GM23338 (cell line): ENCODE results near the gene RGS6. TPM values are rescaled to one million over a fixed set of nuclear protein-coding genes. Genes with fewer than 3 reads are reported as not detected.

ENCODE experiments used
- ATAC-seq: fragments of 200-7000 bp; cut with Tn5 transposase; 3 replicates; pipeline ENCODE4 v1.9.1; 2020
- DNase-seq: peaks from one replicate; pipeline ENCODE4 v3.0.0-alpha.2; 2015; ENCODE audit warnings: low spot score
- H2AFZ ChIP-seq: fragments of 200-600 bp; sonication (generic); 2 replicates; pipeline ENCODE4 v1.8.0; 2016; ENCODE audit warnings: antibody characterized with exemption, mild to moderate bottlenecking, moderate library complexity
- H3F3A ChIP-seq: fragments of 200-600 bp; sonication (generic); replicated peaks from 2 replicates; pipeline ENCODE4 v1.8.0; 2017; ENCODE audit warnings: antibody characterized with exemption, mixed run types, low read depth
- H3K27ac ChIP-seq: fragments of 200-600 bp; sonication (generic); 2 replicates; pipeline ENCODE4 v1.6.1; 2016; ENCODE audit warnings: low read depth
- H3K27me3 ChIP-seq: fragments of 200-600 bp; sonication (generic); 2 replicates; pipeline ENCODE4 v1.8.0; 2016; ENCODE audit warnings: mild to moderate bottlenecking, mixed run types, moderate library complexity; ENCODE audit not compliant: insufficient read depth
- H3K36me3 ChIP-seq: fragments of 200-600 bp; sonication (generic); 2 replicates; pipeline ENCODE4 v1.8.0; 2016; ENCODE audit warnings: mild to moderate bottlenecking; ENCODE audit not compliant: insufficient read depth
- H3K4me1 ChIP-seq: fragments of 200-600 bp; sonication (generic); 2 replicates; pipeline ENCODE4 v1.8.0; 2016; ENCODE audit warnings: mild to moderate bottlenecking, moderate library complexity; ENCODE audit not compliant: insufficient read depth
- H3K4me2 ChIP-seq: fragments of 200-600 bp; sonication (generic); 2 replicates; pipeline ENCODE4 v1.7.1; 2017; ENCODE audit warnings: mixed run types
- H3K4me3 ChIP-seq: fragments of 200-600 bp; sonication (generic); 2 replicates; pipeline ENCODE4 v1.6.1; 2016; ENCODE audit warnings: mixed run types
- H3K79me2 ChIP-seq: fragments of 200-600 bp; sonication (generic); replicated peaks from 2 replicates; pipeline ENCODE4 v1.8.0; 2017; ENCODE audit warnings: mild to moderate bottlenecking; ENCODE audit not compliant: insufficient read depth
- H3K9me2 ChIP-seq: fragments of 200-600 bp; sonication (generic); 2 replicates; pipeline ENCODE4 v1.8.0; 2017; ENCODE audit not compliant: insufficient read depth
- H4K20me1 ChIP-seq: fragments of 200-600 bp; sonication (generic); replicated peaks from 2 replicates; pipeline ENCODE4 v1.8.0; 2017; ENCODE audit warnings: mild to moderate bottlenecking; ENCODE audit not compliant: insufficient read depth
- H3K27ac Mint-ChIP-seq: 2 replicates; pipeline ENCODE4 v1.8.0; 2020; ENCODE audit warnings: inconsistent platforms, mild to moderate bottlenecking, moderate library complexity, mixed read lengths
- H3K27me3 Mint-ChIP-seq: 3 replicates; pipeline ENCODE4 v1.8.0; 2022; ENCODE audit warnings: low read depth, mild to moderate bottlenecking, moderate library complexity, mixed read lengths, inconsistent platforms; ENCODE audit not compliant: insufficient read depth, poor library complexity
- H3K36me3 Mint-ChIP-seq: 3 replicates; pipeline ENCODE4 v1.8.0; 2021; ENCODE audit warnings: low read depth, mild to moderate bottlenecking, inconsistent platforms, moderate library complexity, mixed read lengths
- H3K4me1 Mint-ChIP-seq: 3 replicates; pipeline ENCODE4 v1.8.0; 2020; ENCODE audit warnings: mild to moderate bottlenecking, inconsistent platforms, mixed read lengths
- H3K4me3 Mint-ChIP-seq: 3 replicates; pipeline ENCODE4 v1.8.0; 2021; ENCODE audit warnings: moderate library complexity, mild to moderate bottlenecking, inconsistent platforms, mixed read lengths
- H3K9me3 Mint-ChIP-seq: 3 replicates; pipeline ENCODE4 v1.8.0; 2020; ENCODE audit warnings: moderate library complexity, mild to moderate bottlenecking, inconsistent platforms, mixed read lengths
- CREB1 ChIP-seq: fragments of 250-450 bp; sonication (Bioruptor Pico); IDR thresholded peaks from 2 replicates; pipeline ENCODE4 v1.5.0; 2020; ENCODE audit warnings: low read depth, mild to moderate bottlenecking, moderate library complexity
- EZH2 ChIP-seq: fragments of 200-600 bp; sonication (generic); IDR thresholded peaks from one replicate; pipeline ENCODE4 v1.8.0; 2017; ENCODE audit warnings: antibody characterized with exemption, mild to moderate bottlenecking, low read depth; ENCODE audit not compliant: unreplicated experiment
- EZH2phosphoT487 ChIP-seq: fragments of 200-600 bp; sonication (generic); IDR thresholded peaks from one replicate; pipeline ENCODE4 v1.8.1; 2018; ENCODE audit warnings: antibody characterized with exemption; ENCODE audit not compliant: unreplicated experiment
- JUNB ChIP-seq: IDR thresholded peaks from one replicate; pipeline ENCODE4 v1.6.1; 2016; ENCODE audit warnings: antibody characterized with exemption; ENCODE audit not compliant: unreplicated experiment
- NANOG ChIP-seq: IDR thresholded peaks from 2 replicates; pipeline ENCODE4 v1.6.1; 2016; ENCODE audit warnings: antibody characterized with exemption, borderline replicate concordance
- POLR2AphosphoS5 ChIP-seq: IDR thresholded peaks from 2 replicates; pipeline ENCODE4 v1.6.1; 2016; ENCODE audit warnings: antibody characterized with exemption, low read depth
- STAT1 ChIP-seq: IDR thresholded peaks from one replicate; pipeline ENCODE4 v1.6.1; 2016; ENCODE audit warnings: antibody characterized with exemption; ENCODE audit not compliant: unreplicated experiment
- ZNF114 ChIP-seq: fragments of 250-450 bp; sonication (Bioruptor Pico); IDR thresholded peaks from 2 replicates; pipeline ENCODE4 v1.5.0; 2020; ENCODE audit warnings: mild to moderate bottlenecking, moderate library complexity
- ZNF331 ChIP-seq: fragments of 250-450 bp; sonication (Bioruptor Pico); IDR thresholded peaks from 2 replicates; pipeline ENCODE4 v1.5.0; 2020; ENCODE audit warnings: low read depth, mild to moderate bottlenecking, moderate library complexity
- polyA plus RNA-seq: library from polyadenylated mRNA; unstranded; fragments of >200 nt; fragmentation: Nextera tagmentation; extraction: Ambion mirVana; gene quantifications from 2 replicates; pipeline ENCODE4 v1.2.1, GENCODE V29; 2016
- total RNA-seq: library from RNA; depleted of rRNA; stranded (reverse); fragments of >200 nt; shearing (Covaris generic); gene quantifications from 2 replicates; pipeline ENCODE4 v1.2.3, GENCODE V29; 2014
- TF ChIP-seq, protein P1 (sequence below), 2 experiments: fragments of 200-600 bp in 1 of 2; sonication (generic) in 1 of 2; conservative IDR thresholded peaks; 2 replicates each; pipeline versions ENCODE4 v1.5.1 to v1.6.1; 2016 to 2017; ENCODE audit warnings: antibody characterized with exemption in 2 of 2, low read depth in 2 of 2, mild to moderate bottlenecking in 2 of 2, moderate library complexity in 1 of 2
- TF ChIP-seq, protein P2 (sequence below): IDR thresholded peaks from 2 replicates; pipeline ENCODE4 v1.6.1; 2016; ENCODE audit warnings: antibody characterized with exemption
- TF ChIP-seq, protein P3 (sequence below): IDR thresholded peaks from one replicate; pipeline ENCODE4 v1.6.1; 2018; ENCODE audit warnings: antibody characterized with exemption; ENCODE audit not compliant: unreplicated experiment
- TF ChIP-seq, protein P4 (sequence below): fragments of 250-450 bp; sonication (Bioruptor Pico); IDR thresholded peaks from 2 replicates; pipeline ENCODE4 v1.5.0; 2020; ENCODE audit warnings: mild to moderate bottlenecking, moderate library complexity

RGS6 gene
- total and polyA plus RNA-seq, 2 experiments from 2014 or later, result 0.66 to 0.83 TPM

DNA sequence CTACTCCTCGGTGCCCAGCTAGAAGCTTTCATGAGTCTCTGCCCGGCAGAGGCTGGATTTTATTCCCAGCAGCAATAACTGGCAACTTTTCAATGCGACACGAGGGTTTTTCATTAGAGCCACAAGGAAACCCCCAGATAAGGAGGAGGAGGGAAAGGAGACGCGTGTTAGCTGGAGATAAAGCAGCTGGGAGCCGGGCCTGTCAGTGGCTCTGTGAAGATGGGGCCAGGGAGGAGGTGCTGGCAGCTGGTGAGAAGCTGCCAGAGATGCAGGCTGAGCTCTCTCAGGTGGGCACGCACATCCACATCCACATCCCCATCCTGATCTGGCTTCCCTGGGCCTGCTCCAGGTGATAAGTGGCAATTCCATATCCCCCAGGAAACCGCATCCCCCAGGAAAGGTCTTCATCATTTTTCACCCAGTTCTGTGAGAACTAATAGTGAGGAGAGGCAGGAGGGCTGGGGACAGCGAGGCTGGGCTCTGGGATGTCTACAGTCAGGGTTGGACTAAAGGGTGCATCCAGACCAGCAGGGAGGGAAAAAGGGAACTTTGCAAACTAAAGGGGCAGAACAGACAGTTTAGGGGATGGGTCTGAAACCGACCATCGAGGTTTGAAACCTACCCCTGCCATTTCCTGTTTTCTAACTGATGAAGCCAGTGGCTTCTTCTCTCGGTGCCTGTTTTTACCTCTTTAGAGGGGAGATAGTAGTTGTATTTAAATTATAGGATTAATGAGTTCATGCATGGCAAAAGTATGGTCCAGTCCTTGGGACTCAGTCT, 548.4 kb downstream of the RGS6 start:
- H3K36me3 Mint-ChIP-seq, result no peaks in the 10 kb centered on the region; the same call in 2 of the 3 replicates
- Histone ChIP-seq H3K27me3 (no peaks in the 10 kb centered on the region), H3K4me3 (no peak overlapping the region), H3K79me2 (no peaks in the 10 kb centered on the region), H3K27ac (no peak overlapping the region), H3K4me1 (peaks cover 11% of the 10 kb centered on the region), H3K4me2 (no peak overlapping the region), H3K36me3 (no peaks in the 10 kb centered on the region; the same call in 1 of the 2 replicates), H4K20me1 (no peaks in the 10 kb centered on the region), H2AFZ (no peak overlapping the region), H3K9me2 (peaks cover 7% of the 10 kb centered on the region), H3F3A (no peaks in the 10 kb centered on the region)
- TF ChIP-seq, protein P1, sequence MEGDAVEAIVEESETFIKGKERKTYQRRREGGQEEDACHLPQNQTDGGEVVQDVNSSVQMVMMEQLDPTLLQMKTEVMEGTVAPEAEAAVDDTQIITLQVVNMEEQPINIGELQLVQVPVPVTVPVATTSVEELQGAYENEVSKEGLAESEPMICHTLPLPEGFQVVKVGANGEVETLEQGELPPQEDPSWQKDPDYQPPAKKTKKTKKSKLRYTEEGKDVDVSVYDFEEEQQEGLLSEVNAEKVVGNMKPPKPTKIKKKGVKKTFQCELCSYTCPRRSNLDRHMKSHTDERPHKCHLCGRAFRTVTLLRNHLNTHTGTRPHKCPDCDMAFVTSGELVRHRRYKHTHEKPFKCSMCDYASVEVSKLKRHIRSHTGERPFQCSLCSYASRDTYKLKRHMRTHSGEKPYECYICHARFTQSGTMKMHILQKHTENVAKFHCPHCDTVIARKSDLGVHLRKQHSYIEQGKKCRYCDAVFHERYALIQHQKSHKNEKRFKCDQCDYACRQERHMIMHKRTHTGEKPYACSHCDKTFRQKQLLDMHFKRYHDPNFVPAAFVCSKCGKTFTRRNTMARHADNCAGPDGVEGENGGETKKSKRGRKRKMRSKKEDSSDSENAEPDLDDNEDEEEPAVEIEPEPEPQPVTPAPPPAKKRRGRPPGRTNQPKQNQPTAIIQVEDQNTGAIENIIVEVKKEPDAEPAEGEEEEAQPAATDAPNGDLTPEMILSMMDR (conservative IDR thresholded peaks at IDR 0.05; ENCODE audit: low read depth in 2 of 2), result no peak
- TF ChIP-seq EZH2phosphoT487, result no peak
- TF ChIP-seq NANOG, result no peak
- TF ChIP-seq, protein P2, sequence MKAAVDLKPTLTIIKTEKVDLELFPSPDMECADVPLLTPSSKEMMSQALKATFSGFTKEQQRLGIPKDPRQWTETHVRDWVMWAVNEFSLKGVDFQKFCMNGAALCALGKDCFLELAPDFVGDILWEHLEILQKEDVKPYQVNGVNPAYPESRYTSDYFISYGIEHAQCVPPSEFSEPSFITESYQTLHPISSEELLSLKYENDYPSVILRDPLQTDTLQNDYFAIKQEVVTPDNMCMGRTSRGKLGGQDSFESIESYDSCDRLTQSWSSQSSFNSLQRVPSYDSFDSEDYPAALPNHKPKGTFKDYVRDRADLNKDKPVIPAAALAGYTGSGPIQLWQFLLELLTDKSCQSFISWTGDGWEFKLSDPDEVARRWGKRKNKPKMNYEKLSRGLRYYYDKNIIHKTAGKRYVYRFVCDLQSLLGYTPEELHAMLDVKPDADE, result no peak
- no peak for TF ChIP-seq ZNF114 (CRISPR knock-in tag)
- no peak for TF ChIP-seq STAT1
- TF ChIP-seq JUNB, result no peak
- TF ChIP-seq CREB1 (CRISPR knock-in tag), result no peak
- no peak for TF ChIP-seq POLR2AphosphoS5
- TF ChIP-seq EZH2, result no peak
- TF ChIP-seq, protein P3, sequence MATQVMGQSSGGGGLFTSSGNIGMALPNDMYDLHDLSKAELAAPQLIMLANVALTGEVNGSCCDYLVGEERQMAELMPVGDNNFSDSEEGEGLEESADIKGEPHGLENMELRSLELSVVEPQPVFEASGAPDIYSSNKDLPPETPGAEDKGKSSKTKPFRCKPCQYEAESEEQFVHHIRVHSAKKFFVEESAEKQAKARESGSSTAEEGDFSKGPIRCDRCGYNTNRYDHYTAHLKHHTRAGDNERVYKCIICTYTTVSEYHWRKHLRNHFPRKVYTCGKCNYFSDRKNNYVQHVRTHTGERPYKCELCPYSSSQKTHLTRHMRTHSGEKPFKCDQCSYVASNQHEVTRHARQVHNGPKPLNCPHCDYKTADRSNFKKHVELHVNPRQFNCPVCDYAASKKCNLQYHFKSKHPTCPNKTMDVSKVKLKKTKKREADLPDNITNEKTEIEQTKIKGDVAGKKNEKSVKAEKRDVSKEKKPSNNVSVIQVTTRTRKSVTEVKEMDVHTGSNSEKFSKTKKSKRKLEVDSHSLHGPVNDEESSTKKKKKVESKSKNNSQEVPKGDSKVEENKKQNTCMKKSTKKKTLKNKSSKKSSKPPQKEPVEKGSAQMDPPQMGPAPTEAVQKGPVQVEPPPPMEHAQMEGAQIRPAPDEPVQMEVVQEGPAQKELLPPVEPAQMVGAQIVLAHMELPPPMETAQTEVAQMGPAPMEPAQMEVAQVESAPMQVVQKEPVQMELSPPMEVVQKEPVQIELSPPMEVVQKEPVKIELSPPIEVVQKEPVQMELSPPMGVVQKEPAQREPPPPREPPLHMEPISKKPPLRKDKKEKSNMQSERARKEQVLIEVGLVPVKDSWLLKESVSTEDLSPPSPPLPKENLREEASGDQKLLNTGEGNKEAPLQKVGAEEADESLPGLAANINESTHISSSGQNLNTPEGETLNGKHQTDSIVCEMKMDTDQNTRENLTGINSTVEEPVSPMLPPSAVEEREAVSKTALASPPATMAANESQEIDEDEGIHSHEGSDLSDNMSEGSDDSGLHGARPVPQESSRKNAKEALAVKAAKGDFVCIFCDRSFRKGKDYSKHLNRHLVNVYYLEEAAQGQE, result no peak
- no peak for TF ChIP-seq ZNF331 (CRISPR knock-in tag)
- TF ChIP-seq, protein P4, sequence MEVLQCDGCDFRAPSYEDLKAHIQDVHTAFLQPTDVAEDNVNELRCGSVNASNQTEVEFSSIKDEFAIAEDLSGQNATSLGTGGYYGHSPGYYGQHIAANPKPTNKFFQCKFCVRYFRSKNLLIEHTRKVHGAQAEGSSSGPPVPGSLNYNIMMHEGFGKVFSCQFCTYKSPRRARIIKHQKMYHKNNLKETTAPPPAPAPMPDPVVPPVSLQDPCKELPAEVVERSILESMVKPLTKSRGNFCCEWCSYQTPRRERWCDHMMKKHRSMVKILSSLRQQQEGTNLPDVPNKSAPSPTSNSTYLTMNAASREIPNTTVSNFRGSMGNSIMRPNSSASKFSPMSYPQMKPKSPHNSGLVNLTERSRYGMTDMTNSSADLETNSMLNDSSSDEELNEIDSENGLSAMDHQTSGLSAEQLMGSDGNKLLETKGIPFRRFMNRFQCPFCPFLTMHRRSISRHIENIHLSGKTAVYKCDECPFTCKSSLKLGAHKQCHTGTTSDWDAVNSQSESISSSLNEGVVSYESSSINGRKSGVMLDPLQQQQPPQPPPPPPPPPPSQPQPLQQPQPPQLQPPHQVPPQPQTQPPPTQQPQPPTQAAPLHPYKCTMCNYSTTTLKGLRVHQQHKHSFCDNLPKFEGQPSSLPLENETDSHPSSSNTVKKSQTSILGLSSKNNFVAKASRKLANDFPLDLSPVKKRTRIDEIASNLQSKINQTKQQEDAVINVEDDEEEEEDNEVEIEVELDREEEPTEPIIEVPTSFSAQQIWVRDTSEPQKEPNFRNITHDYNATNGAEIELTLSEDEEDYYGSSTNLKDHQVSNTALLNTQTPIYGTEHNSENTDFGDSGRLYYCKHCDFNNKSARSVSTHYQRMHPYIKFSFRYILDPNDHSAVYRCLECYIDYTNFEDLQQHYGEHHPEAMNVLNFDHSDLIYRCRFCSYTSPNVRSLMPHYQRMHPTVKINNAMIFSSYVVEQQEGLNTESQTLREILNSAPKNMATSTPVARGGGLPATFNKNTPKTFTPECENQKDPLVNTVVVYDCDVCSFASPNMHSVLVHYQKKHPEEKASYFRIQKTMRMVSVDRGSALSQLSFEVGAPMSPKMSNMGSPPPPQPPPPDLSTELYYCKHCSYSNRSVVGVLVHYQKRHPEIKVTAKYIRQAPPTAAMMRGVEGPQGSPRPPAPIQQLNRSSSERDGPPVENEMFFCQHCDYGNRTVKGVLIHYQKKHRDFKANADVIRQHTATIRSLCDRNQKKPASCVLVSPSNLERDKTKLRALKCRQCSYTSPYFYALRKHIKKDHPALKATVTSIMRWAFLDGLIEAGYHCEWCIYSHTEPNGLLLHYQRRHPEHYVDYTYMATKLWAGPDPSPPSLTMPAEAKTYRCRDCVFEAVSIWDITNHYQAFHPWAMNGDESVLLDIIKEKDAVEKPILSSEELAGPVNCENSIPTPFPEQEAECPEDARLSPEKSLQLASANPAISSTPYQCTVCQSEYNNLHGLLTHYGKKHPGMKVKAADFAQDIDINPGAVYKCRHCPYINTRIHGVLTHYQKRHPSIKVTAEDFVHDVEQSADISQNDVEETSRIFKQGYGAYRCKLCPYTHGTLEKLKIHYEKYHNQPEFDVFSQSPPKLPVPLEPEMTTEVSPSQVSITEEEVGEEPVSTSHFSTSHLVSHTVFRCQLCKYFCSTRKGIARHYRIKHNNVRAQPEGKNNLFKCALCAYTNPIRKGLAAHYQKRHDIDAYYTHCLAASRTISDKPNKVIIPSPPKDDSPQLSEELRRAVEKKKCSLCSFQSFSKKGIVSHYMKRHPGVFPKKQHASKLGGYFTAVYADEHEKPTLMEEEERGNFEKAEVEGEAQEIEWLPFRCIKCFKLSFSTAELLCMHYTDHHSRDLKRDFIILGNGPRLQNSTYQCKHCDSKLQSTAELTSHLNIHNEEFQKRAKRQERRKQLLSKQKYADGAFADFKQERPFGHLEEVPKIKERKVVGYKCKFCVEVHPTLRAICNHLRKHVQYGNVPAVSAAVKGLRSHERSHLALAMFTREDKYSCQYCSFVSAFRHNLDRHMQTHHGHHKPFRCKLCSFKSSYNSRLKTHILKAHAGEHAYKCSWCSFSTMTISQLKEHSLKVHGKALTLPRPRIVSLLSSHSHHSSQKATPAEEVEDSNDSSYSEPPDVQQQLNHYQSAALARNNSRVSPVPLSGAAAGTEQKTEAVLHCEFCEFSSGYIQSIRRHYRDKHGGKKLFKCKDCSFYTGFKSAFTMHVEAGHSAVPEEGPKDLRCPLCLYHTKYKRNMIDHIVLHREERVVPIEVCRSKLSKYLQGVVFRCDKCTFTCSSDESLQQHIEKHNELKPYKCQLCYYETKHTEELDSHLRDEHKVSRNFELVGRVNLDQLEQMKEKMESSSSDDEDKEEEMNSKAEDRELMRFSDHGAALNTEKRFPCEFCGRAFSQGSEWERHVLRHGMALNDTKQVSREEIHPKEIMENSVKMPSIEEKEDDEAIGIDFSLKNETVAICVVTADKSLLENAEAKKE (CRISPR knock-in tag), result no peak
- DNase-seq (no peak), ATAC-seq (no peak)
- peaks cover 29% of the 10 kb centered on the region for H3K4me1 Mint-ChIP-seq
- peaks cover 7% of the 10 kb centered on the region; the same call in 2 of the 3 replicates for H3K9me3 Mint-ChIP-seq
- H3K27ac Mint-ChIP-seq, result no peak overlapping the region
- peaks cover 6% of the 10 kb centered on the region for H3K27me3 Mint-ChIP-seq
- no peak overlapping the region for H3K4me3 Mint-ChIP-seq
